CD14-positive monocyte (primary cell): ENCODE measurements around the gene CCDC134. TPM values are rescaled to one million over a fixed set of nuclear protein-coding genes. Genes with fewer than 3 reads are reported as not detected.

Experiments used
- DNase-seq, 3 donors: peaks; one replicate each; pipeline ENCODE4 v3.0.0-alpha.2; 2011 to 2022
- H2AFZ ChIP-seq: 2 replicates; pipeline ENCODE4 v1.6.0; 2012; ENCODE audit warnings: mild to moderate bottlenecking, low read depth, low read length, inconsistent platforms; ENCODE audit not compliant: insufficient read depth, poor library complexity, severe bottlenecking
- H3K27ac ChIP-seq, 2 donors: 1 replicate in 1 of 2; 2 replicates in 1 of 2; pipeline ENCODE4 v1.5.1; 2012 to 2013; ENCODE audit warnings: low read length in 2 of 2, control low read depth in 1 of 2, inconsistent platforms in 1 of 2, low read depth in 1 of 2, mild to moderate bottlenecking in 1 of 2
- H3K27me3 ChIP-seq, 2 donors: one replicate each; pipeline versions ENCODE4 v1.6.0 to v1.6.1; 2011 to 2013; ENCODE audit warnings: low read length in 2 of 2; ENCODE audit not compliant: control insufficient read depth in 2 of 2, insufficient read depth in 2 of 2
- H3K36me3 ChIP-seq, 2 donors: replicated peaks in 1 of 2; 1 replicate in 1 of 2; 2 replicates in 1 of 2; pipeline versions ENCODE4 v1.5.1 to v1.6.1; 2012 to 2013; ENCODE audit warnings: low read length in 2 of 2, control low read depth in 1 of 2, inconsistent platforms in 1 of 2, mild to moderate bottlenecking in 1 of 2; ENCODE audit not compliant: insufficient read depth in 2 of 2, control insufficient read depth in 1 of 2
- H3K4me1 ChIP-seq, 2 donors: 1 replicate in 1 of 2; 2 replicates in 1 of 2; pipeline versions ENCODE4 v1.5.1 to v1.6.1; 2012 to 2013; ENCODE audit warnings: low read length in 2 of 2, control low read depth in 1 of 2, inconsistent platforms in 1 of 2, mild to moderate bottlenecking in 1 of 2, moderate library complexity in 1 of 2; ENCODE audit not compliant: insufficient read depth in 2 of 2, control insufficient read depth in 1 of 2
- H3K4me2 ChIP-seq: replicated peaks from 2 replicates; pipeline ENCODE3; 2012; ENCODE audit warnings: low read length, moderate library complexity, mild to moderate bottlenecking; ENCODE audit not compliant: poor library complexity, severe bottlenecking; ENCODE audit errors: extremely low read depth
- H3K4me3 ChIP-seq, 3 experiments: fragments of 200-600 bp in 1 of 3; sonication (generic) in 1 of 3; replicated peaks in 1 of 3; 1 replicate in 2 of 3; 2 replicates in 1 of 3; pipeline ENCODE4 v1.5.1; 2011 to 2013; ENCODE audit warnings: low read length in 3 of 3, mild to moderate bottlenecking in 3 of 3, control low read depth in 2 of 3, low read depth in 2 of 3, inconsistent platforms in 1 of 3, moderate library complexity in 1 of 3
- H3K79me2 ChIP-seq: 2 replicates; pipeline ENCODE4 v1.6.0; 2012; ENCODE audit warnings: mild to moderate bottlenecking, control low read depth, inconsistent platforms, low read length, moderate library complexity; ENCODE audit not compliant: insufficient read depth
- H3K9ac ChIP-seq: 2 replicates; pipeline ENCODE4 v1.6.0; 2017; ENCODE audit warnings: low read length, mild to moderate bottlenecking; ENCODE audit not compliant: insufficient read depth, poor library complexity, severe bottlenecking
- H3K9me3 ChIP-seq, 2 donors: replicated peaks in 1 of 2; 1 replicate in 1 of 2; 2 replicates in 1 of 2; pipeline versions ENCODE4 v1.5.1 to v1.6.1; 2012 to 2013; ENCODE audit warnings: low read length in 2 of 2, control low read depth in 1 of 2; ENCODE audit not compliant: control insufficient read depth in 1 of 2, insufficient read depth in 1 of 2
- H4K20me1 ChIP-seq: 2 replicates; pipeline ENCODE4 v1.6.0; 2012; ENCODE audit warnings: mild to moderate bottlenecking, low read length, control low read depth, moderate library complexity; ENCODE audit not compliant: insufficient read depth
- H3K27ac Mint-ChIP-seq, 7 donors: one replicate each; pipeline ENCODE4 v1.8.0; 2020; ENCODE audit warnings: mild to moderate bottlenecking in 7 of 7, mixed read lengths in 7 of 7, moderate library complexity in 6 of 7, inconsistent platforms in 2 of 7
- H3K27me3 Mint-ChIP-seq, 3 donors: one replicate each; pipeline ENCODE4 v1.8.0; 2021 to 2022; ENCODE audit warnings: low read depth in 3 of 3, mild to moderate bottlenecking in 3 of 3, mixed read lengths in 3 of 3, moderate library complexity in 3 of 3, inconsistent platforms in 1 of 3
- H3K36me3 Mint-ChIP-seq, 2 donors: one replicate each; pipeline ENCODE4 v1.8.0; 2020; ENCODE audit warnings: mixed read lengths in 2 of 2, inconsistent platforms in 1 of 2, mild to moderate bottlenecking in 1 of 2
- H3K4me1 Mint-ChIP-seq: one replicate; pipeline ENCODE4 v1.8.0; 2020; ENCODE audit warnings: mild to moderate bottlenecking, mixed read lengths
- H3K4me3 Mint-ChIP-seq, 2 donors: one replicate each; pipeline ENCODE4 v1.8.0; 2020; ENCODE audit warnings: mild to moderate bottlenecking in 2 of 2, mixed read lengths in 2 of 2, moderate library complexity in 1 of 2
- H3K9me3 Mint-ChIP-seq, 7 donors: one replicate each; pipeline ENCODE4 v1.8.0; 2020 to 2022; ENCODE audit warnings: mixed read lengths in 7 of 7, mild to moderate bottlenecking in 6 of 7, moderate library complexity in 6 of 7, inconsistent platforms in 2 of 7
- WGBS: methylation state at CpG from one replicate; pipeline ENCODE4 v1.1.5; 2013; ENCODE audit warnings: missing lambda C conversion rate; ENCODE audit not compliant: insufficient coverage; 5-methylcytosine and 5-hydroxymethylcytosine counted together
- intact Hi-C, 2 donors: fragments of 100-400 bp; cut with micrococcal nuclease; formaldehyde crosslinking; loops; one replicate each; pipeline versions ENCODE4 v1.15.0 to v1.15.1; 2023
- polyA plus RNA-seq, 3 donors: library from polyadenylated mRNA; depleted of rRNA in 1 of 3; unstranded in 2 of 3; stranded (reverse) in 1 of 3; fragments of 300-500 nt in 2 of 3; fragments of >200 nt in 1 of 3; fragmentation: Illumina TruSeq in 2 of 3; gene quantifications; 1 replicate in 2 of 3; 2 replicates in 1 of 3; pipeline ENCODE4 v1.2.3, GENCODE V29; 2012 to 2021
- TF ChIP-seq, protein P1 (sequence below): fragments of 200-600 bp; IDR thresholded peaks from one replicate; pipeline ENCODE4 v1.8.0; 2022; ENCODE audit warnings: antibody characterized with exemption, mild to moderate bottlenecking

The CCDC134 gene
- polyA plus RNA-seq, 3 donors = 2.1 to 5.3 (median 2.4) TPM

- H3K36me3 ChIP-seq = peaks cover 25 to 75% of the 10 kb centered on the region in 2 donors
Measured at GRCh38 chr22:41821471-41822316, 21.2 kb downstream of the CCDC134 start.

More at GRCh38 chr22:41821471-41822316, 21.2 kb downstream of the CCDC134 start:
- Histone ChIP-seq H3K4me1 (no peaks in the 10 kb centered on the region), H3K4me2 (no peak overlapping the region), H3K27ac (no peak overlapping the region), H3K9me3 (no peaks in the 10 kb centered on the region), H2AFZ (no peak overlapping the region), H3K79me2 (no peaks in the 10 kb centered on the region), H4K20me1 (no peaks in the 10 kb centered on the region), H3K4me3 (no peak overlapping the region), H3K9ac (no peak overlapping the region), H3K27me3 (no peaks in the 10 kb centered on the region)
- DNase-seq = no peak
- Mint-ChIP-seq H3K4me1 (no peaks in the 10 kb centered on the region), H3K9me3 (peaks cover 0 to 2% (median 0%) of the 10 kb centered on the region in 7 donors), H3K27me3 (peaks cover 0 to 2% (median 0%) of the 10 kb centered on the region in 3 donors), H3K4me3 (no peak overlapping the region), H3K27ac (peak overlapping the region in 3 of 7 donors; percentile 23 to 77 (median 67)), H3K36me3 (peaks cover 67 to 68% of the 10 kb centered on the region in 2 donors)
- intact Hi-C loops = loop anchor here (2.0 to 5.0 kb wide), 2 partner anchors 36 to 37 kb away; no protein-coding TSS in a partner anchor
- TF ChIP-seq, protein P1, sequence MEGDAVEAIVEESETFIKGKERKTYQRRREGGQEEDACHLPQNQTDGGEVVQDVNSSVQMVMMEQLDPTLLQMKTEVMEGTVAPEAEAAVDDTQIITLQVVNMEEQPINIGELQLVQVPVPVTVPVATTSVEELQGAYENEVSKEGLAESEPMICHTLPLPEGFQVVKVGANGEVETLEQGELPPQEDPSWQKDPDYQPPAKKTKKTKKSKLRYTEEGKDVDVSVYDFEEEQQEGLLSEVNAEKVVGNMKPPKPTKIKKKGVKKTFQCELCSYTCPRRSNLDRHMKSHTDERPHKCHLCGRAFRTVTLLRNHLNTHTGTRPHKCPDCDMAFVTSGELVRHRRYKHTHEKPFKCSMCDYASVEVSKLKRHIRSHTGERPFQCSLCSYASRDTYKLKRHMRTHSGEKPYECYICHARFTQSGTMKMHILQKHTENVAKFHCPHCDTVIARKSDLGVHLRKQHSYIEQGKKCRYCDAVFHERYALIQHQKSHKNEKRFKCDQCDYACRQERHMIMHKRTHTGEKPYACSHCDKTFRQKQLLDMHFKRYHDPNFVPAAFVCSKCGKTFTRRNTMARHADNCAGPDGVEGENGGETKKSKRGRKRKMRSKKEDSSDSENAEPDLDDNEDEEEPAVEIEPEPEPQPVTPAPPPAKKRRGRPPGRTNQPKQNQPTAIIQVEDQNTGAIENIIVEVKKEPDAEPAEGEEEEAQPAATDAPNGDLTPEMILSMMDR = no peak
- 95% methylated on average over 11 of the region's 12 CpGs for whole genome bisulfite sequencing
